Breast epithelium (tissue), 4 donors: ENCODE measurements around the gene SOCS4. TPM values are rescaled to one million over a fixed set of nuclear protein-coding genes. Genes with fewer than 3 reads are reported as not detected.

Experiments
- DNase-seq, 2 donors: peaks; one replicate each; pipeline ENCODE4 v3.0.0-alpha.2; 2019; ENCODE audit warnings: low spot score in 2 of 2
- H3K27ac ChIP-seq, 2 donors: fragments of 200-600 bp; sonication (generic) in 1 of 2; one replicate each; pipeline ENCODE4 v1.5.1; 2016 to 2019; ENCODE audit warnings: mild to moderate bottlenecking in 1 of 2
- H3K27me3 ChIP-seq, 2 donors: fragments of 200-600 bp; sonication (generic) in 1 of 2; one replicate each; pipeline versions ENCODE4 v1.5.1 to v1.6.0; 2017 to 2019; ENCODE audit warnings: control low read depth in 1 of 2, mild to moderate bottlenecking in 1 of 2
- H3K36me3 ChIP-seq: fragments of 200-600 bp; one replicate; pipeline ENCODE4 v1.5.1; 2019
- H3K4me1 ChIP-seq, 2 donors: fragments of 200-600 bp; sonication (generic); one replicate each; pipeline ENCODE4 v1.5.1; 2016 to 2019; ENCODE audit warnings: control low read depth in 1 of 2
- H3K4me3 ChIP-seq, 3 donors: fragments of 200-600 bp; sonication (generic); 1 replicate in 2 of 3; 2 replicates in 1 of 3; pipeline ENCODE4 v1.5.1; 2016 to 2019; ENCODE audit warnings: mild to moderate bottlenecking in 3 of 3, moderate library complexity in 2 of 3
- H3K9me3 ChIP-seq, 2 donors: fragments of 200-600 bp; sonication (generic) in 1 of 2; one replicate each; pipeline ENCODE4 v1.5.1; 2016 to 2019; ENCODE audit warnings: control low read depth in 1 of 2
- CTCF ChIP-seq, 3 donors: fragments of 450-650 bp; IDR thresholded peaks; one replicate each; pipeline ENCODE4 v1.5.1; 2016 to 2017; ENCODE audit warnings: antibody characterized with exemption in 3 of 3, mild to moderate bottlenecking in 3 of 3, moderate library complexity in 3 of 3
- POLR2A ChIP-seq: fragments of 450-650 bp; IDR thresholded peaks from one replicate; pipeline ENCODE4 v1.6.1; 2016; ENCODE audit warnings: antibody characterized with exemption, mild to moderate bottlenecking, moderate library complexity
- POLR2AphosphoS5 ChIP-seq, 3 donors: sonication (generic); formaldehyde crosslinking; IDR thresholded peaks; one replicate each; pipeline ENCODE4 v1.6.1; 2017; ENCODE audit warnings: antibody characterized with exemption in 3 of 3
- intact Hi-C: fragments of 100-400 bp; cut with DNase I; formaldehyde crosslinking; loops from one replicate; pipeline ENCODE4 v1.15.1; 2023; ENCODE audit warnings: low total_unique reads
- total RNA-seq, 3 donors: library from RNA; depleted of rRNA; stranded (reverse); fragments of >200 nt; gene quantifications; one replicate each; pipeline ENCODE4 v1.1.0, GENCODE V29; 2016

Gene SOCS4
- total RNA-seq, 3 donors from 2014 or later, result 16.0 to 23.3 (median 16.3) TPM

DNA sequence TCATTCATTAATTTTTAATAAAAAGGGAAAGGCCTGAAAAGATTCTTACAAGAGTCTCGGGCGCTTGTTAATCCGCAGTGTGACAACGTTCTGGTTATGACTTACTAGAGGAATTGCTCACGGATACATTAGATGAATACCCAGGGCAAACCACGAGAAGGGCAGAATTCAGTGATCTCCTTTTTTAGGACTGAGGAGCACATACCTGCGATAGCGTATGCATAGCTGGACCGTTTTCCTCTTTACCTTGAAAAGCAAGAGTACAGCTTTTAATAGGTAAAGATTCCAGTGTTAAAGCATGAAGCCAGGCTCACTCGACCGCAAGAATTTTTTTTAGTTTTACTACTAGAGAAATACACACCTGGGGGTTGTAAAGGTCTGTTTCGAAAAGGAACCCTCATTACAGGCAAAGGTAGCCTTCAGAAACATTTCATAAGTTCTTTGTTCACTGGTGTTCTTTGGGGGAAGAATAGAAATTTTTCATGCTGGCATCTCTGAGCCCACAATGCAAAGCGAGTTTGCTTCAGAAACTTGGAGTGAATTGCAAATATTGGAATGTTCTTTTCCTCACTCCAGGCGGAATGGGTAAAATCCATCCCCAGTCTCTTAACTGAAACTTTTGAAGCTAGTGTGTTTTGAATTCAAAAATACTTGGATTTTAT, 25.4 kb downstream of the SOCS4 start:
- Histone ChIP-seq H3K9me3 (no peaks in the 10 kb centered on the region), H3K4me3 (peak overlapping the region; percentile 92 to 96 (median 96)), H3K4me1 (peaks cover 0 to 9% of the 10 kb centered on the region in 2 donors), H3K27ac (peak overlapping the region; percentile 99 to 100), H3K27me3 (no peaks in the 10 kb centered on the region), H3K36me3 (no peaks in the 10 kb centered on the region)
- intact Hi-C loops, result no loop called here
- TF ChIP-seq POLR2AphosphoS5 (IDR thresholded peaks at IDR 0.05), result no peak
- no peak for TF ChIP-seq CTCF (IDR thresholded peaks at IDR 0.05)
- no peak for TF ChIP-seq POLR2A
- DNase-seq, result no peak

- H3K4me3 ChIP-seq, result peak overlapping the region in 2 of 3 donors; percentile 92 to 96
- intact Hi-C loops, result no loop called here
- H3K36me3 ChIP-seq, result no peaks in the 10 kb centered on the region
- H3K4me1 ChIP-seq, result peaks cover 0 to 9% of the 10 kb centered on the region in 2 donors
- peak overlapping the region; percentile 99 to 100 for H3K27ac ChIP-seq
- TF ChIP-seq CTCF (IDR thresholded peaks at IDR 0.05) (no peak), POLR2AphosphoS5 (IDR thresholded peaks at IDR 0.05) (no peak), POLR2A (no peak)
- no peaks in the 10 kb centered on the region for H3K9me3 ChIP-seq
- no peaks in the 10 kb centered on the region for H3K27me3 ChIP-seq
- DNase-seq, result no peak
These were observed 26.0 kb downstream of the SOCS4 start for GRCh38 chr14:55053018-55053417.

DNA sequence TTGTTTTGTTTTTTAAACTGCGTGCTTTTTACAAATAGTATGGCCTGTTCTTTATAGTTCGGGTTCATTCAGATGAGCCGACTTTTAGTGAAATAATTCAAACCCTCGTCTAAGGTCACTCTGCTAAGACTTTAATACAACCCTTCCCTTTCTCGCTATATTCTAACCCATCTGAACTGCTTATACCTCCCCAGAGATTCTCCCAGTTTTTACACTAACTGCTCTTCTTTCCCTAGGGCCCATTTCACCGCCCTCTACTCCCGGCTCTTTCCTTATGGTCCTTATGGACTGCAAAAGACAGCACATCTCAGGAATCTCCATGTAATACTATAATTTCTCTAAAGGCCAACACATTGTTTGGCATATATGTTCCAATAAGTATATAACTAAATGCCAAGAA, 26.5 kb downstream of the SOCS4 start:
- Histone ChIP-seq H3K27me3 (no peaks in the 10 kb centered on the region), H3K9me3 (no peaks in the 10 kb centered on the region), H3K36me3 (no peaks in the 10 kb centered on the region), H3K4me1 (peaks cover 0 to 9% of the 10 kb centered on the region in 2 donors), H3K4me3 (peak overlapping the region in 1 of 3 donors; percentile 92), H3K27ac (peak overlapping the region; percentile 99 to 100)
- DNase-seq, result no peak
- intact Hi-C loops, result no loop called here
- TF ChIP-seq POLR2AphosphoS5 (IDR thresholded peaks at IDR 0.05), result no peak
- no peak for TF ChIP-seq CTCF (IDR thresholded peaks at IDR 0.05)
- no peak for TF ChIP-seq POLR2A

DNA sequence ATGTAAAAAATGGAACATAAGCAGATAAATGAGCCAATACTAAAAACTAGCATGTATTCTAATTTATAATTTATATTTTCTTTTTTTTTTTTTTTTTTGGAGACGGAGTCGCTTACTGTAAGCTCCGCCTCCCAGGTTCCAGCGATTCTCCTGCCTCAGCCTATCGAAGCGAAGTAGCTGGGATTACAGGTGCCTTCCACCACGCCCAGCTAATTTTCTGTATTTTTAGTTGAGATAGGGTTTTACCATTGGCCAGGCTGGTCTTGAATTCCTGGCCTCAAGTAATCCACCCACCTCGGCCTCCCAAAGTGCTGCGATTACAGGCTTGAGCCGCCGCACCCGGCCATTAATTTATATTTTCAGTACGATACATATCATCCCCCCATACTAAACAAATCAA, 27.1 kb downstream of the SOCS4 start:
- H3K4me3 ChIP-seq, result no peak overlapping the region
- intact Hi-C loops, result no loop called here
- DNase-seq, result no peak
- peaks cover 0 to 9% of the 10 kb centered on the region in 2 donors for H3K4me1 ChIP-seq
- no peak overlapping the region for H3K27ac ChIP-seq
- no peaks in the 10 kb centered on the region for H3K9me3 ChIP-seq
- no peaks in the 10 kb centered on the region for H3K36me3 ChIP-seq
- no peaks in the 10 kb centered on the region for H3K27me3 ChIP-seq
- no peak for TF ChIP-seq CTCF (IDR thresholded peaks at IDR 0.05)
- no peak for TF ChIP-seq POLR2A
- TF ChIP-seq POLR2AphosphoS5 (IDR thresholded peaks at IDR 0.05), result no peak

DNA sequence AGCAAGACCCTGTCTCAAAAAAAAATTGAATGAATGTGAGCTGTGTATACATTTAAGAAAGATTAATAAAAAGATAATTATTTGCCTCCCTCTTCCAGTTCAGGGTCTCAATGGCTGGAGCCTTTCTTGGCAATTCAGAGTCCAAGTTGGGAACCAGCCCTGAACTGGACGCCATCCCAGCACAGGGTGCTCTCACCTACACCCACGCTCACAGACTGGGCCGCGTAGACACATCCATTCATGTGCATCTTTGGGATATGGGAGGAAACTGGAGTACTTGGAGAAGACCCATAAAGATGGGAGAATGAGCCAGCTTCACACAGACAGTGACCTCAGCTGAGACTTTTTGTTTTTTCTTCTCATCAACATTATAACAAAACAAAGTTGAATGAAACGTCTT, 30.9 kb downstream of the SOCS4 start:
- TF ChIP-seq POLR2A, result no peak
- no peak for TF ChIP-seq CTCF (IDR thresholded peaks at IDR 0.05)
- no peak for TF ChIP-seq POLR2AphosphoS5 (IDR thresholded peaks at IDR 0.05)
- no peaks in the 10 kb centered on the region for H3K27me3 ChIP-seq
- no peak for DNase-seq
- H3K27ac ChIP-seq, result no peak overlapping the region
- H3K36me3 ChIP-seq, result no peaks in the 10 kb centered on the region
- H3K4me1 ChIP-seq, result peaks cover 0 to 6% of the 10 kb centered on the region in 2 donors
- intact Hi-C loops, result no loop called here
- no peaks in the 10 kb centered on the region for H3K9me3 ChIP-seq
- H3K4me3 ChIP-seq, result no peak overlapping the region
